Kasumi-1 (cell line): ENCODE measurements around the gene KCNE3.

ENCODE experiments used
- DNase-seq, 2 experiments: peaks; one replicate each; lab custom pipeline; 2025; lab: John Stamatoyannopoulos, UW

Gene KCNE3

GRCh38 chr11:74471668-74472429, 4.5 kb upstream of the KCNE3 start:
- DNase-seq, result no peak

DNA sequence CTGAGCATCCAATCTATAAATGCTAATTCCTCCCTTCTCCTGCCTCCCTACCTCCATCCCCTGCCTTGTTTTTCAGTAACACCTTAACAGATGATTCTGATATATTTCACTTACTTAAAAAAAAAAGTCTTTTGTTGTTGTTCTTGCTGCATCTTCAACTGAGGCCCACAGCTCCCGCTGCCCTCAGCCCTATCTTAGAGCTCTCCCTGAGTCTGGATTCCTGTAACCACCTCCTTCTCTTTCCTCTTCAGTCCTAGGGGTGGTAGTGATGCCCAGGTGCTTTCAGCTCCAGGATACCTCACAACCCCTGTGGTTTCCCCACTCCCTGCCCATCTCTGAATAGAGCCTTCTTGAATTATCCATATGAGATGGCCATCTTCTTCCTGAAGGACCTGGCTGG, 3.7 kb upstream of the KCNE3 start:
- no peak for DNase-seq

GRCh38 chr11:74470526-74470925, 3.2 kb upstream of the KCNE3 start:
- DNase-seq, result no peak

- DNase-seq, result no peak
These were observed 1.6 kb upstream of the KCNE3 start for GRCh38 chr11:74468936-74469335.

DNA sequence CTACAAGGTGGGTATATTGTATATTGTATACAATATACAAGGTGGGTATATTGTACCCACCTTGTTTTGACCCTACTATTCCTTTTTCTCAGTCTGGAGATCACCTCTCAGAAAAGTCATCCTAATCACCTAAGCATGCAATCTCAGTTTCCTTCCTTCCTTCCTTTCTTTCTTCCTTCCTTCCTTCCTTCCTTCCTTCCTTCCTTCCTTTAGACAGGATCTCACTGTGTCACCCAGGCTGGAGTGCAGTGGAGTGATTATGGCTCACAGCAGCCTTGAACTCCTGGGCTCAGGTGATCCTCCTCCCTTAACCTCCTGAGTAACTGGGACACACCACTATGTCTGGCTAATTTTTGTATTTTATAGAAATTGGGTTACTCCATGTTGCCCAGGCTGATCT, 1.2 kb upstream of the KCNE3 start:
- DNase-seq, result no peak

GRCh38 chr11:74468058-74468457, 709 bp upstream of the KCNE3 start:
- no peak for DNase-seq

DNA sequence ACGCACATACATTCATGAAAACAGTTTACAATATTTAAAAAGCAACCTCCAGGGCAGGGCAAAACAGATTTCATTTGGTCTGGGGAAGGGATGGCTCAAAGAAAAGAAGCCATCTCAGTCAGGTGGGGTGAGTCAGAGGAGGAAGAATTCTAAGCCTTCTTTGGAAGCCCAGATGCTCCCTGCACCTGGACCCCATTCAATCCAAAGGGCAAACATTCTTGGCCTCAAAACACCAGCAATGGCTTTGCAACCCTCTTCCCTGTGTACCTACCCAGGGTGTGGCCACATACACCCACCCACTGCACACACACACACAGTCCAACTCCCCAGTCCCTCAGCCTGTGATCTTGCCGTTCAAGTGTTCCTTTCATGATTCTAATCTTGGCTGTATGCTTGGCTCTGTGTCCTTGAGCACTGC, 2.0 kb downstream of the KCNE3 start:
- no peak for DNase-seq

DNA sequence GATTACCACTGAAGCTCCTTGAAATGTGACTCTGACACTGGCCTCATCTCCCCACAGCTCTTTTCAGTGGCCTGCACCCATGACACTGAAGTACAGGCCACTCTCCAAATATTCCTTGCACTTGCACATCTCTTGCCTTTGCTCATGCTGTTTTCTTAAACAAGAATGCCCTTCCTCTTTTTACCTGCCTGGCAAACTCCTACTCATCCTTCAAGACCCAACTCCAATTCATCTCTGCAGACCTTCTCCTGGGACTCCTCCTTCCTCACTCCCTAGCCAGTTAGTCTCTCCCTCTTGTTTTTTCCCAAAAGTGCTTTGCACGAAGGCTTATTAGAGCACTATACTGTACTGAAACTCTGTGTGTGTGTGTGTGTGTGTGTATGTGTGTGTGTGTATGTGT, 2.6 kb downstream of the KCNE3 start:
- DNase-seq, result no peak

GRCh38 chr11:74463216-74463615, 4.1 kb downstream of the KCNE3 start:
- DNase-seq, result no peak

GRCh38 chr11:74462631-74463030, 4.7 kb downstream of the KCNE3 start:
- DNase-seq, result peak; percentile 12 to 27

DNA sequence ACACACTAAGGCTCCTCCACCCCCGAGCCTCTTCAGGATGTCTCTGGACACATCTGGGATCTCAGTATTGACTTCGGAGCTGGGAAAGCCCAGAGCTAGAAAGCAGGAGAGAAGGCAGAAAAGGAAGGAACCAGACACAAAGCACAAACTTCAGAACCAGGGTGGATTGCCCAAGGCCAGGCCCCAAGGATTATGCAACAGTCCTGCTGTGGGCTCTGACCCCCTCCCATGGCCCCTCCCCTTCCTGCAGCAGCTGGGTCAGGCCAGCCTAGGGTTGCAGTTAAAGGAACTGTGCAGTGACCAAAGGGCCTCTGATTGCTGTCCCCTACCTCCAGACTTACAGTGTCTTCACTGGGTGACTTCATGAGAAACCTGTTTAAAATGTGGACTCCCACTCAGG, 5.3 kb downstream of the KCNE3 start:
- peak; percentile 18 to 36 for DNase-seq

- peak; percentile 66 to 77 for DNase-seq
These were observed 6.7 kb downstream of the KCNE3 start for GRCh38 chr11:74460481-74461154.

DNA sequence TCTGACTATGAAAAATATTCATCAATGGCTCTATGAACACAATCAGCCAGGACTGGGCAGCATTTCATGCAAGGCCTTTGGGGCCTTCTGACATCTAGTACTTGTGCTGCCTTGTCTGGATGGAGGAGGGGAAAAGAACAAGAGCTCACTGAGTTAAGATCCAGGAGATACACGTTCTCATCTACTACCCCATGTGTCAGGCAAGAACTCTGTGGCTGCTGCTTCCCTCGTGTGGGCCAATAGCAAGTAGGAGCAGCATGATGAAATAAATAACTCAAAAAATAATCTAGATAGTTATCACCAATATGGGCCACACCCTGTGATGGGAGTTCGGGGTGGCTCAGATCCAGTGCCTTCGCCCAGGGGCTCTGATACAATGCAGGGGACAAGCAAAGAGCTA, 7.3 kb downstream of the KCNE3 start:
- DNase-seq, result no peak

DNA sequence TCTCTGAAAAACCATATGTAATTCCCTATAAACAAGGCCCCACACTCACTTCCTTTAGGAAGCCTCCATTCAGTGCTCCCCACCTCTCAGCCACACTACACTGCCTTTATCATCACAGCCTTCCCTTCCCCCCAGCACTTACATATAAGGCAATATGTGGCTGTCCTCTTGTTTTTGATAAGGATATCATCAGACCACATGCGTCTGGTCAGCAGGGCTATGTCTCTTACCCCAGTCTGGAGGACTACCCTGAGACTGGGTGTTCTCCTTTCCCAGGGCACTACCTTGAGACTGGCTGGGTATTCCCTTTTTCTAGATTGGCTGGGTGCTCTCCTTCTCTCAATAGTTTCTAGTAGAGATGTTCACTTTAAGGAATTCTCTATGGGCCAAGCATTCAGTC, 7.8 kb downstream of the KCNE3 start:
- no peak for DNase-seq

- DNase-seq, result no peak
These were observed 10.0 kb downstream of the KCNE3 start for GRCh38 chr11:74457356-74457755.

DNA sequence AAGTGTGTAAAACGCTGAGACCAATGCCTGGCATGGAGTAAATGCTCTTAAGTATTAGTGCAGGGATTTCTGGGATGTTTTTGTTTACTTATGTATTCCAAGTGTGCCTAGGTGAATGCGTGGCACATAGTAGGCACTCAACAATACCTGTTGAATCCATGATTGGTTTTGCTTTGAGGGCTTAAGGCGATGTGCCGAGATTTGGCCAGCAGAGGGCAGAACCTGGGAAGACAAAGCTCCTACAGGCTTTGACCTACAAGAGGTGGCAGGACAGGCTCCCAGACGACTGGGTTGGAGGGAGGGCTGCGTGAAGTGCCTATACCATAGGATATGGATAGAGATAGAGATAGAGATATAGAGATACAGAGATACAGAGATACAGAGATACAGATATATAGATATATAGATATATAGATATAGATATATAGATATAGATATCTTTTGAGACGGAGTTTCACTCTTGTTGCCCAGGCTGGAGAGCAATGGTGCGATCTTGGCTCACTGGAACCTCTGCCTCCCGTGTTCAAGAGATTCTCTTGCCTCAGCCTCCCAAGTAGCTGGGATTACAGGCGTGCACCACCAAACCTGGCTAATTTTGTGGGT, 13.9 kb downstream of the KCNE3 start:
- peak; percentile 71 to 72 for DNase-seq

GRCh38 chr11:74452366-74452765, 15.0 kb downstream of the KCNE3 start:
- no peak for DNase-seq

GRCh38 chr11:74450318-74450717, 17.0 kb downstream of the KCNE3 start:
- no peak for DNase-seq

DNA sequence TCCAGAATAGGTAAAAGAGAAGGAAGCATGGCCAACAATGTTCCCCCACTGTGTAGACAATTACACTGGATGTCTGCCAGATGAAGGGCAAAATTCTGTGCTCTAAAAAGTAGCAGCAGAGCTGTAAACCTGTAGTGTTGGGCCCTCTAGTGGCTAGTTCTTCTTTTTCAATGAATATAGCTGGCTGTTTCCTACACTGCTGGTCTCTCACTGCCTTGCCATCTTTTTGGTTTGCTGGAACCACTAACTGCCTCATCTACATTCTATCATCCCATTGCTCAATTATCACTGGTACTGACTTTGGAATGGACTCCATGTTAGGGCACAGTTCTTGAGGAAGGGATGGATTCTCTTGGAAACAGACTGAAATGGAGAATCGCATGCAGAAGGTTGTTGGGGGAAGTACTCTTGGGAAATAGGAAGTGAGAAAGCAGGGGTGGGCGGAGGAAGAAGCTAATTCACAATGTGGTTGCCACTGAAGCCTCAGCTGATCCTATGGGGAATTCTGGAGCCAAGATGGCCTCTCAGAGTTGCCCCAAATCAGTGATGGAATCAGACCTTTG, 17.9 kb downstream of the KCNE3 start:
- peak; percentile 89 to 96 for DNase-seq

- DNase-seq, result no peak
These were observed 19.6 kb downstream of the KCNE3 start for GRCh38 chr11:74447720-74448119.

- no peak for DNase-seq
These were observed 20.8 kb downstream of the KCNE3 start for GRCh38 chr11:74446532-74446938.

GRCh38 chr11:74444173-74444826, 23.0 kb downstream of the KCNE3 start:
- DNase-seq, result no peak
